Omental fat pad (tissue), 4 donors: ENCODE data around the gene LIM2. TPM values are rescaled to one million over a fixed set of nuclear protein-coding genes. Genes with fewer than 3 reads are reported as not detected.

Experiments used
- ATAC-seq: fragments of 150-250 bp; one replicate; pipeline ENCODE4 v1.9.1; 2016; ENCODE audit warnings: mild to moderate bottlenecking, moderate library complexity; ENCODE audit not compliant: low FRiP score
- DNase-seq: peaks from one replicate; pipeline ENCODE4 v3.0.0-alpha.2; 2019; ENCODE audit warnings: low spot score
- CTCF ChIP-seq, 3 donors: fragments of 450-650 bp; IDR thresholded peaks; one replicate each; pipeline ENCODE4 v1.5.1; 2016 to 2017; ENCODE audit warnings: antibody characterized with exemption in 3 of 3, mild to moderate bottlenecking in 3 of 3, moderate library complexity in 2 of 3
- total RNA-seq, 4 donors: library from RNA; depleted of rRNA; stranded (reverse); fragments of >200 nt; gene quantifications; one replicate each; pipeline ENCODE4 v1.1.0, GENCODE V29; 2016

LIM2 gene
- total RNA-seq, 4 donors from 2014 or later = not detected

- no peak for TF ChIP-seq CTCF (IDR thresholded peaks at IDR 0.05)
- DNase-seq = no peak
- no peak for ATAC-seq
Observed at GRCh38 chr19:51330366-51330765, 57.4 kb downstream of the LIM2 start.

Other genes with a start within 250 kb of the LIM2 start
- gene SIGLEC7, start 245.7 kb downstream of the LIM2 start, total RNA-seq = 10 to 100 TPM in 1 of 4 donors, 1 to 10 TPM in 3; 1.9 to 10.7 (median 6.3) TPM
- 10 to 100 TPM in 3 of 4 donors, 1 to 10 TPM in 1; 7.1 to 22.3 (median 18.0) TPM for gene CD33, start 162.9 kb downstream of the LIM2 start, total RNA-seq
- gene SIGLECL1, start 136.9 kb downstream of the LIM2 start, total RNA-seq = not detected
- gene IGLON5, start 76.3 kb downstream of the LIM2 start, total RNA-seq = 1 to 10 TPM in 3 of 4 donors, not detected in 1; 1.4 to 2.9 (median 1.7) TPM
- 1 to 10 TPM in 2 of 4 donors, under 1 TPM in 2; 0.47 to 1.0 (median 0.98) TPM for gene VSIG10L, start 45.8 kb downstream of the LIM2 start, total RNA-seq
- 100 to 1,000 TPM; 136 to 251 (median 166) TPM for gene ETFB, start 21.6 kb downstream of the LIM2 start, total RNA-seq
- not detected for gene CLDND2, start 19.0 kb downstream of the LIM2 start, total RNA-seq
- gene NKG7, start 15.3 kb downstream of the LIM2 start, total RNA-seq = 1 to 10 TPM in 2 of 4 donors, under 1 TPM in 1, not detected in 1; 0.56 to 4.0 (median 2.6) TPM
- not detected for gene C19orf84, start 2.6 kb upstream of the LIM2 start, total RNA-seq
- gene SIGLEC10, start 29.7 kb upstream of the LIM2 start, total RNA-seq = 1 to 10 TPM; 1.1 to 3.9 (median 2.8) TPM
- 1 to 10 TPM in 1 of 4 donors, under 1 TPM in 1, not detected in 2; 0.46 to 1.4 TPM for gene SIGLEC8, start 70.5 kb upstream of the LIM2 start, total RNA-seq
- not detected for gene CEACAM18, start 90.6 kb upstream of the LIM2 start, total RNA-seq
- 1 to 10 TPM in 2 of 4 donors, not detected in 2; 1.1 TPM for gene SIGLEC12, start 113.8 kb upstream of the LIM2 start, total RNA-seq
- 1 to 10 TPM in 2 of 4 donors, under 1 TPM in 2; 0.38 to 1.4 (median 1.1) TPM for gene SIGLEC6, start 143.7 kb upstream of the LIM2 start, total RNA-seq
- 10 to 100 TPM in 1 of 4 donors, 1 to 10 TPM in 3; 2.2 to 11.5 (median 6.0) TPM for gene ZNF175, start 183.3 kb upstream of the LIM2 start, total RNA-seq
- under 1 TPM in 1 of 4 donors, not detected in 3; 0.19 TPM for gene SIGLEC5, start 242.4 kb upstream of the LIM2 start, total RNA-seq